AML-193 (cell line): ENCODE results near the gene VSTM4.

Source experiments
- DNase-seq, 2 experiments: peaks; one replicate each; lab custom pipeline; 2025; lab: John Stamatoyannopoulos, UW

Gene VSTM4

GRCh38 chr10:49141541-49142332, 26.4 kb upstream of the VSTM4 start:
- no peak for DNase-seq

GRCh38 chr10:49140304-49141177, 25.2 kb upstream of the VSTM4 start:
- no peak for DNase-seq

- DNase-seq, result no peak
Observed at GRCh38 chr10:49139846-49140195, 24.5 kb upstream of the VSTM4 start.

- no peak for DNase-seq
Observed at GRCh38 chr10:49139028-49139845, 23.9 kb upstream of the VSTM4 start.

- no peak for DNase-seq
Observed at GRCh38 chr10:49138361-49138891, 23.1 kb upstream of the VSTM4 start.

- DNase-seq, result no peak
Observed at GRCh38 chr10:49136525-49136924, 21.2 kb upstream of the VSTM4 start.

GRCh38 chr10:49135575-49136313, 20.4 kb upstream of the VSTM4 start:
- no peak for DNase-seq

- no peak for DNase-seq
Observed at GRCh38 chr10:49134327-49134726, 19.0 kb upstream of the VSTM4 start.

GRCh38 chr10:49133706-49134248, 18.5 kb upstream of the VSTM4 start, which contains the start of gene FAM170B:
TSS of gene FAM170B (minus strand) at chr10:49134021. CDS start at chr10:49133918, 103 bp downstream.
- DNase-seq, result no peak

GRCh38 chr10:49132362-49132737, 17.0 kb upstream of the VSTM4 start:
- no peak for DNase-seq

- DNase-seq, result no peak
Observed at GRCh38 chr10:49131507-49132361, 16.4 kb upstream of the VSTM4 start.

GRCh38 chr10:49129376-49129775, 14.1 kb upstream of the VSTM4 start:
- DNase-seq, result no peak

- DNase-seq, result no peak
Observed at GRCh38 chr10:49128854-49129253, 13.5 kb upstream of the VSTM4 start.

- no peak for DNase-seq
Observed at GRCh38 chr10:49123981-49124950, 8.9 kb upstream of the VSTM4 start.

GRCh38 chr10:49120911-49121310, 5.6 kb upstream of the VSTM4 start:
- DNase-seq, result no peak

GRCh38 chr10:49119746-49120145, 4.4 kb upstream of the VSTM4 start:
- no peak for DNase-seq

- no peak for DNase-seq
Observed at GRCh38 chr10:49118430-49119074, 3.2 kb upstream of the VSTM4 start.

GRCh38 chr10:49117376-49118070, 2.2 kb upstream of the VSTM4 start:
- no peak for DNase-seq
